Hindlimb muscle (tissue), 1 donor: ENCODE results near the gene EIF4H. TPM values are rescaled to one million over a fixed set of nuclear protein-coding genes. Genes with fewer than 3 reads are reported as not detected.
"Not testable (repeated sequence)": the region's sequence is repeated elsewhere in the genome, so short reads cannot be mapped to it uniquely, and the experiment has no call there.

ENCODE experiments used
- DNase-seq: peaks from one replicate; pipeline ENCODE4 v3.0.0-alpha.2; 2013
- polyA plus RNA-seq: library from polyadenylated mRNA; unstranded; fragments of 120-200 nt; gene quantifications from one replicate; pipeline ENCODE4 v1.2.1, GENCODE V29; 2013; ENCODE audit not compliant: insufficient read length

The EIF4H gene
- polyA plus RNA-seq, 1 donor = 209 TPM

- no peak for DNase-seq
These were observed 1.2 kb downstream of the EIF4H start for GRCh38 chr7:74175340-74175739.

GRCh38 chr7:74176555-74176954 lies 2.4 kb downstream of the EIF4H start:
- DNase-seq = no peak

- no peak for DNase-seq
These were observed 4.5 kb downstream of the EIF4H start for GRCh38 chr7:74178632-74179031.

- no peak for DNase-seq
These were observed 5.9 kb downstream of the EIF4H start for GRCh38 chr7:74179935-74180604.

- no peak for DNase-seq
These were observed 6.7 kb downstream of the EIF4H start for GRCh38 chr7:74180866-74181265.

GRCh38 chr7:74181821-74182220 lies 7.7 kb downstream of the EIF4H start:
- DNase-seq = no peak

GRCh38 chr7:74182453-74183090 lies 8.4 kb downstream of the EIF4H start:
- no peak for DNase-seq

GRCh38 chr7:74183142-74183541 lies 9.0 kb downstream of the EIF4H start:
- no peak for DNase-seq

- DNase-seq = no peak
These were observed 9.7 kb downstream of the EIF4H start for GRCh38 chr7:74183653-74184450.

GRCh38 chr7:74185016-74185415 lies 10.9 kb downstream of the EIF4H start:
- DNase-seq = no peak

- no peak for DNase-seq
These were observed 11.5 kb downstream of the EIF4H start for GRCh38 chr7:74185636-74186035.

- DNase-seq = no peak
These were observed 13.9 kb downstream of the EIF4H start for GRCh38 chr7:74187915-74188675.

- DNase-seq = no peak
These were observed 16.1 kb downstream of the EIF4H start for GRCh38 chr7:74190259-74190658.

- no peak for DNase-seq
These were observed 17.1 kb downstream of the EIF4H start for GRCh38 chr7:74191231-74191630.

GRCh38 chr7:74193054-74193453 lies 18.9 kb downstream of the EIF4H start:
- DNase-seq = no peak

- no peak for DNase-seq
These were observed 19.8 kb downstream of the EIF4H start for GRCh38 chr7:74193913-74194312.

- DNase-seq = no peak
These were observed 20.5 kb downstream of the EIF4H start for GRCh38 chr7:74194686-74195085.

GRCh38 chr7:74195139-74195860 lies 21.1 kb downstream of the EIF4H start:
- not testable (repeated sequence) for DNase-seq

GRCh38 chr7:74195968-74196654 lies 22.0 kb downstream of the EIF4H start:
- DNase-seq = not testable (repeated sequence)

GRCh38 chr7:74197449-74198124 lies 23.4 kb downstream of the EIF4H start:
- DNase-seq = no peak
